Activated naive CD8-positive, alpha-beta T cell treated with anti-CD3 and anti-CD28 coated beads, Interleukin-2, amount 50 U/mL, for 16 hours (primary cell): Measurements from ENCODE around the gene ESCO1.
"Not testable (repeated sequence)": the region's sequence is repeated elsewhere in the genome, so short reads cannot be mapped to it uniquely, and the experiment has no call there.

ENCODE experiments used
- DNase-seq: peaks from one replicate; pipeline ENCODE4 v3.0.0-alpha.2; 2020; ENCODE audit warnings: low read depth, low spot score

Gene ESCO1

GRCh38 chr18:21593540-21594257 is 6.8 kb downstream of the ESCO1 start:
- DNase-seq, result no peak

GRCh38 chr18:21592361-21592760 is 8.1 kb downstream of the ESCO1 start:
- DNase-seq, result not testable (repeated sequence)

- no peak for DNase-seq
These were observed 16.1 kb downstream of the ESCO1 start for GRCh38 chr18:21584391-21584790.

- DNase-seq, result no peak
These were observed 24.8 kb downstream of the ESCO1 start for GRCh38 chr18:21575656-21576055.

GRCh38 chr18:21571772-21572171 is 28.7 kb downstream of the ESCO1 start:
- DNase-seq, result no peak

GRCh38 chr18:21559195-21559594 is 41.3 kb downstream of the ESCO1 start:
- no peak for DNase-seq

GRCh38 chr18:21557607-21558253 is 42.8 kb downstream of the ESCO1 start:
- DNase-seq, result no peak

GRCh38 chr18:21550510-21550970 is 50.0 kb downstream of the ESCO1 start:
- DNase-seq, result no peak

GRCh38 chr18:21548647-21549046 is 51.9 kb downstream of the ESCO1 start:
- no peak for DNase-seq

GRCh38 chr18:21546423-21546822 is 54.1 kb downstream of the ESCO1 start:
- DNase-seq, result no peak

- DNase-seq, result no peak
These were observed 62.3 kb downstream of the ESCO1 start for GRCh38 chr18:21538230-21538629.

- no peak for DNase-seq
These were observed 66.2 kb downstream of the ESCO1 start for GRCh38 chr18:21534327-21534726.

GRCh38 chr18:21526463-21526862 is 74.0 kb downstream of the ESCO1 start:
- DNase-seq, result no peak

- no peak for DNase-seq
These were observed 74.6 kb downstream of the ESCO1 start for GRCh38 chr18:21525916-21526315.

GRCh38 chr18:21522530-21522929 is 78.0 kb downstream of the ESCO1 start:
- no peak for DNase-seq

GRCh38 chr18:21513741-21514140 is 86.8 kb downstream of the ESCO1 start:
- no peak for DNase-seq

GRCh38 chr18:21513292-21513691 is 87.2 kb downstream of the ESCO1 start:
- no peak for DNase-seq

- no peak for DNase-seq
These were observed 91.4 kb downstream of the ESCO1 start for GRCh38 chr18:21509062-21509461.

- DNase-seq, result no peak
These were observed 92.4 kb downstream of the ESCO1 start for GRCh38 chr18:21507913-21508701.

GRCh38 chr18:21502661-21503060 is 97.8 kb downstream of the ESCO1 start:
- no peak for DNase-seq

GRCh38 chr18:21499997-21500396 is 100.5 kb downstream of the ESCO1 start:
- DNase-seq, result no peak

GRCh38 chr18:21496277-21496835 is 104.1 kb downstream of the ESCO1 start:
- no peak for DNase-seq
